HEK293 (cell line): ENCODE data around the gene B4GAT1.
A peak's percentile ranks its signal among the peaks of the same experiment; 100 is the strongest.

Experiments used
- CTCF ChIA-PET: fragments of 350-600 bp; formaldehyde crosslinking; extraction: SDS; loops from one replicate; lab custom pipeline; 2021; ENCODE audit warnings: antibody characterized with exemption; lab: Yijun Ruan, JAX
- POLR2A ChIA-PET: fragments of 300-600 bp; formaldehyde crosslinking; extraction: SDS; loops from one replicate; lab custom pipeline; 2020; ENCODE audit warnings: antibody characterized with exemption, inconsistent platforms; lab: Yijun Ruan, JAX
- H3K27ac ChIP-seq: fragments of 200-500 bp; sonication (Bioruptor generic); 2 replicates; pipeline ENCODE4 v1.5.1; 2014; ENCODE audit warnings: low read depth, low read length, control low read depth, inconsistent platforms; ENCODE audit errors: extremely low read depth
- H3K36me3 ChIP-seq, 2 experiments: fragments of 200-500 bp in 1 of 2; sonication (Bioruptor generic) in 1 of 2; 1 replicate in 1 of 2; 2 replicates in 1 of 2; pipeline ENCODE4 v1.5.1; 2014 to 2017; ENCODE audit warnings: inconsistent platforms in 2 of 2, low read length in 2 of 2; ENCODE audit not compliant: control insufficient read depth in 2 of 2, insufficient read depth in 1 of 2
- H3K4me1 ChIP-seq: fragments of 200-500 bp; sonication (Bioruptor generic); 2 replicates; pipeline ENCODE4 v1.5.1; 2014; ENCODE audit warnings: mild to moderate bottlenecking, low read length, inconsistent platforms; ENCODE audit not compliant: control insufficient read depth, insufficient read depth
- H3K4me3 ChIP-seq: 2 replicates; pipeline ENCODE4 v1.5.1; 2011; ENCODE audit warnings: low read depth, mild to moderate bottlenecking, control low read depth, low read length, moderate library complexity
- H3K9me3 ChIP-seq: fragments of 200-500 bp; sonication (Bioruptor generic); 2 replicates; pipeline ENCODE4 v1.5.1; 2014; ENCODE audit warnings: low read depth, low read length, inconsistent platforms; ENCODE audit not compliant: control insufficient read depth, insufficient read depth
- GLIS2 ChIP-seq: fragments of 450-650 bp; formaldehyde crosslinking; IDR thresholded peaks from 2 replicates; pipeline ENCODE4 v1.5.1; 2016; ENCODE audit warnings: missing biosample characterization, missing genetic modification characterization
- KLF1 ChIP-seq: fragments of 450-650 bp; formaldehyde crosslinking; IDR thresholded peaks from 2 replicates; pipeline ENCODE4 v1.5.1; 2016; ENCODE audit warnings: missing biosample characterization, missing genetic modification characterization
- KLF7 ChIP-seq: fragments of 450-650 bp; formaldehyde crosslinking; IDR thresholded peaks from 2 replicates; pipeline ENCODE4 v1.5.1; 2016; ENCODE audit warnings: missing biosample characterization, missing genetic modification characterization, borderline replicate concordance
- SP7 ChIP-seq: fragments of 450-650 bp; formaldehyde crosslinking; IDR thresholded peaks from 2 replicates; pipeline ENCODE4 v1.5.1; 2016; ENCODE audit warnings: missing biosample characterization, missing genetic modification characterization
- ZBTB48 ChIP-seq: fragments of 450-650 bp; formaldehyde crosslinking; IDR thresholded peaks from 2 replicates; pipeline ENCODE4 v1.5.1; 2016; ENCODE audit warnings: missing biosample characterization, missing genetic modification characterization
- ZFHX2 ChIP-seq: fragments of 450-650 bp; formaldehyde crosslinking; conservative IDR thresholded peaks from 2 replicates; pipeline ENCODE4 v1.5.1; 2016; ENCODE audit warnings: missing biosample characterization, missing genetic modification characterization
- ZNF157 ChIP-seq: fragments of 450-650 bp; formaldehyde crosslinking; IDR thresholded peaks from 2 replicates; pipeline ENCODE4 v1.5.1; 2016; ENCODE audit warnings: missing biosample characterization, missing genetic modification characterization
- ZNF335 ChIP-seq: fragments of 450-650 bp; formaldehyde crosslinking; conservative IDR thresholded peaks from 2 replicates; pipeline ENCODE4 v1.5.1; 2016; ENCODE audit warnings: missing biosample characterization, missing genetic modification characterization
- ZNF354C ChIP-seq: fragments of 450-650 bp; formaldehyde crosslinking; IDR thresholded peaks from 2 replicates; pipeline ENCODE4 v1.5.1; 2016; ENCODE audit warnings: missing biosample characterization, missing genetic modification characterization, low read depth, borderline replicate concordance
- ZNF510 ChIP-seq: fragments of 450-650 bp; formaldehyde crosslinking; IDR thresholded peaks from 2 replicates; pipeline ENCODE4 v1.5.1; 2018; ENCODE audit warnings: mild to moderate bottlenecking, missing genetic modification characterization, missing biosample characterization; ENCODE audit not compliant: insufficient replicate concordance
- ZNF548 ChIP-seq: fragments of 450-650 bp; formaldehyde crosslinking; IDR thresholded peaks from 2 replicates; pipeline ENCODE4 v1.5.1; 2016; ENCODE audit warnings: missing biosample characterization, missing genetic modification characterization
- ZNF560 ChIP-seq: fragments of 450-650 bp; formaldehyde crosslinking; IDR thresholded peaks from 2 replicates; pipeline ENCODE4 v1.5.1; 2017; ENCODE audit warnings: missing biosample characterization, missing genetic modification characterization, borderline replicate concordance
- ZNF768 ChIP-seq: fragments of 450-650 bp; formaldehyde crosslinking; IDR thresholded peaks from 2 replicates; pipeline ENCODE4 v1.5.1; 2018; ENCODE audit warnings: missing biosample characterization, mild to moderate bottlenecking, missing genetic modification characterization
- TF ChIP-seq, protein P1 (sequence below): fragments of 450-650 bp; formaldehyde crosslinking; IDR thresholded peaks from 2 replicates; pipeline ENCODE4 v1.5.1; 2016; ENCODE audit warnings: missing biosample characterization, missing genetic modification characterization, borderline replicate concordance
- TF ChIP-seq, protein P2 (sequence below): fragments of 450-650 bp; formaldehyde crosslinking; IDR thresholded peaks from 2 replicates; pipeline ENCODE4 v1.5.1; 2016; ENCODE audit warnings: missing biosample characterization, missing genetic modification characterization
- TF ChIP-seq, protein P3 (sequence below): fragments of 450-650 bp; formaldehyde crosslinking; IDR thresholded peaks from 2 replicates; pipeline ENCODE4 v1.5.1; 2016; ENCODE audit warnings: missing biosample characterization, missing genetic modification characterization
- TF ChIP-seq, protein P4 (sequence below): fragments of 450-650 bp; formaldehyde crosslinking; IDR thresholded peaks from 2 replicates; pipeline ENCODE4 v1.5.1; 2017; ENCODE audit warnings: missing biosample characterization, missing genetic modification characterization

The B4GAT1 gene

DNA sequence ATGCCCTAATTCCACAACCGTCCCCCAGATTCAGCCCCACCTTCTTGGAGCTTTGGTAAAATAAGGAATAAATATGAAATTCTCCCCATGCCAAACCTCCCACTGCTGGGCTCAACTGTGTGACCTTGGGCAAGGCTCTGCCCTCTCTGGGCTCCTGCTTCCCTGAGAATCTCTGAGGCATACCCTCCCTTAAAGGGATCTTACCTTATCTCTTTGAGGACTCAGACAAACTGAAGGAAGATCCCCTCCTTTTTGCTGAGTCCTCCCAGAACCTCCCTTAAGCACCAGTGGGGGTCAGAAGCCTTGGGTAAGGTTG, 33.3 kb downstream of the B4GAT1 start (continued):
- TF ChIP-seq ZNF548 (tag by site-specific recombination) (no peak), ZNF354C (tag by site-specific recombination) (no peak)
- TF ChIP-seq, protein P1, sequence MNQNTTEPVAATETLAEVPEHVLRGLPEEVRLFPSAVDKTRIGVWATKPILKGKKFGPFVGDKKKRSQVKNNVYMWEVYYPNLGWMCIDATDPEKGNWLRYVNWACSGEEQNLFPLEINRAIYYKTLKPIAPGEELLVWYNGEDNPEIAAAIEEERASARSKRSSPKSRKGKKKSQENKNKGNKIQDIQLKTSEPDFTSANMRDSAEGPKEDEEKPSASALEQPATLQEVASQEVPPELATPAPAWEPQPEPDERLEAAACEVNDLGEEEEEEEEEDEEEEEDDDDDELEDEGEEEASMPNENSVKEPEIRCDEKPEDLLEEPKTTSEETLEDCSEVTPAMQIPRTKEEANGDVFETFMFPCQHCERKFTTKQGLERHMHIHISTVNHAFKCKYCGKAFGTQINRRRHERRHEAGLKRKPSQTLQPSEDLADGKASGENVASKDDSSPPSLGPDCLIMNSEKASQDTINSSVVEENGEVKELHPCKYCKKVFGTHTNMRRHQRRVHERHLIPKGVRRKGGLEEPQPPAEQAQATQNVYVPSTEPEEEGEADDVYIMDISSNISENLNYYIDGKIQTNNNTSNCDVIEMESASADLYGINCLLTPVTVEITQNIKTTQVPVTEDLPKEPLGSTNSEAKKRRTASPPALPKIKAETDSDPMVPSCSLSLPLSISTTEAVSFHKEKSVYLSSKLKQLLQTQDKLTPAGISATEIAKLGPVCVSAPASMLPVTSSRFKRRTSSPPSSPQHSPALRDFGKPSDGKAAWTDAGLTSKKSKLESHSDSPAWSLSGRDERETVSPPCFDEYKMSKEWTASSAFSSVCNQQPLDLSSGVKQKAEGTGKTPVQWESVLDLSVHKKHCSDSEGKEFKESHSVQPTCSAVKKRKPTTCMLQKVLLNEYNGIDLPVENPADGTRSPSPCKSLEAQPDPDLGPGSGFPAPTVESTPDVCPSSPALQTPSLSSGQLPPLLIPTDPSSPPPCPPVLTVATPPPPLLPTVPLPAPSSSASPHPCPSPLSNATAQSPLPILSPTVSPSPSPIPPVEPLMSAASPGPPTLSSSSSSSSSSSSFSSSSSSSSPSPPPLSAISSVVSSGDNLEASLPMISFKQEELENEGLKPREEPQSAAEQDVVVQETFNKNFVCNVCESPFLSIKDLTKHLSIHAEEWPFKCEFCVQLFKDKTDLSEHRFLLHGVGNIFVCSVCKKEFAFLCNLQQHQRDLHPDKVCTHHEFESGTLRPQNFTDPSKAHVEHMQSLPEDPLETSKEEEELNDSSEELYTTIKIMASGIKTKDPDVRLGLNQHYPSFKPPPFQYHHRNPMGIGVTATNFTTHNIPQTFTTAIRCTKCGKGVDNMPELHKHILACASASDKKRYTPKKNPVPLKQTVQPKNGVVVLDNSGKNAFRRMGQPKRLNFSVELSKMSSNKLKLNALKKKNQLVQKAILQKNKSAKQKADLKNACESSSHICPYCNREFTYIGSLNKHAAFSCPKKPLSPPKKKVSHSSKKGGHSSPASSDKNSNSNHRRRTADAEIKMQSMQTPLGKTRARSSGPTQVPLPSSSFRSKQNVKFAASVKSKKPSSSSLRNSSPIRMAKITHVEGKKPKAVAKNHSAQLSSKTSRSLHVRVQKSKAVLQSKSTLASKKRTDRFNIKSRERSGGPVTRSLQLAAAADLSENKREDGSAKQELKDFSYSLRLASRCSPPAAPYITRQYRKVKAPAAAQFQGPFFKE = no peak
- TF ChIP-seq, all 188 proteins: peak for 0

DNA sequence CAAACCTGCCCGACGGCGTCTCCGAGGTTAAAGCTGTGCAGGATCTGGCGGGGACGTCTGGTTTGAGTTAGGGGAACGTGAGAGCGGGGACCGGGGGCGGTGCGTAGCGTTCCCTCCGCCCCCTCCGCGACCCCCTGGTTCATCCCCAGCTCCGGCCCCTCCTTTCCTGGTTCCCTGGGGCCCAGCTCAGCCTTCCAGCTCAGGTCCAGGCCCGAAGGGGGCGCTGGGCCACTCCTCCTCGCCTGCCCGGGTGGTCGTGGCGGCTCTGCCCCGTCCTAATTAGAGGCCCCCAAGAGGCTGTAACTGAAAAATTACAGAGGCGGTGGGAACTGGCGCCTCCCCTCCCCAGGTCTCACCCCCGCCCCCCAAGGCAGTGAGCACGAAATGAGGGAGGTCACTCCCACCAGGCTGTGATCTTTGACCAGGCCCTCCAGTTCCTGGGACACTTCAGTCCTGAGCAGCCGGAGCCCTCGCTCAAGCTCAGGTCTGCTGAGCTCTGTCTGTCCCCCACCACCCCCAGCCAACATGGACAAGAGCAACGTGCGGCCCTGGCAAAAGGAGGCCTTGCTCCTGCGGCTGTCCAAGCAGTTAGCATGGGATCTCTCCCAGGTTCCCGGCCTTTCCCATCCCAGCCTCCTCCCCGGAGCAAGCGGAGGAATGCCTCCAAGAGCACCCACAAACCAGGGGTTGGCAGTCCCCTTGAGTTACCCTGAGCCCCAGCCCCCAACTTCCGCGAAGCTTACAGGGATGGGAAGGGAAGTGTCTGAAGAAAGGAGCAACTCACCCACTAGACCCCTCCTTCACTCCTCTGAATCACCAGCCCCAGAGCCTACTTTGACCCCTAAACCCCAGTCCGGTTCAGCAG, 33.9 kb downstream of the B4GAT1 start:
- Histone ChIP-seq H3K4me1 (no peaks in the 10 kb centered on the region), H3K36me3 (no peaks in the 10 kb centered on the region), H3K4me3 (peak overlapping the region; percentile 9; the same call in 1 of the 2 replicates), H3K27ac (peak overlapping the region; percentile 41; the same call in 1 of the 2 replicates), H3K9me3 (no peaks in the 10 kb centered on the region)
- TF ChIP-seq ZNF157 (no peak), KLF1 (tag by site-specific recombination) (no peak), ZNF768 (tag by site-specific recombination) (no peak), ZNF560 (tag by site-specific recombination) (no peak), ZFHX2 (tag by site-specific recombination) (0 out of 2 replicates have a peak, but pooled peaks have one; percentile 18), GLIS2 (tag by site-specific recombination) (peak; percentile 49; the same call in 1 of the 2 replicates), ZNF510 (tag by site-specific recombination) (no peak), ZNF335 (peak; percentile 8; the same call in 1 of the 2 replicates), SP7 (tag by site-specific recombination) (0 out of 2 replicates have a peak, but pooled peaks have one; percentile 28), ZBTB48 (tag by site-specific recombination) (0 out of 2 replicates have a peak, but pooled peaks have one; percentile 21)
- ChIA-PET CTCF (interaction anchor here (0.5 to 3.4 kb wide), 16 partner anchors 9 to 424 kb away, joined by 3 to 29 read pairs (median 12); partner anchors contain the start of genes B4GAT1 and BRMS1), POLR2A (interaction anchor here (1.0 to 2.2 kb wide), 13 partner anchors 11 to 303 kb away, joined by 3 to 32 read pairs (median 6); partner anchors contain the start of genes BRMS1, RAB1B, RBM14 and RIN1)

DNA sequence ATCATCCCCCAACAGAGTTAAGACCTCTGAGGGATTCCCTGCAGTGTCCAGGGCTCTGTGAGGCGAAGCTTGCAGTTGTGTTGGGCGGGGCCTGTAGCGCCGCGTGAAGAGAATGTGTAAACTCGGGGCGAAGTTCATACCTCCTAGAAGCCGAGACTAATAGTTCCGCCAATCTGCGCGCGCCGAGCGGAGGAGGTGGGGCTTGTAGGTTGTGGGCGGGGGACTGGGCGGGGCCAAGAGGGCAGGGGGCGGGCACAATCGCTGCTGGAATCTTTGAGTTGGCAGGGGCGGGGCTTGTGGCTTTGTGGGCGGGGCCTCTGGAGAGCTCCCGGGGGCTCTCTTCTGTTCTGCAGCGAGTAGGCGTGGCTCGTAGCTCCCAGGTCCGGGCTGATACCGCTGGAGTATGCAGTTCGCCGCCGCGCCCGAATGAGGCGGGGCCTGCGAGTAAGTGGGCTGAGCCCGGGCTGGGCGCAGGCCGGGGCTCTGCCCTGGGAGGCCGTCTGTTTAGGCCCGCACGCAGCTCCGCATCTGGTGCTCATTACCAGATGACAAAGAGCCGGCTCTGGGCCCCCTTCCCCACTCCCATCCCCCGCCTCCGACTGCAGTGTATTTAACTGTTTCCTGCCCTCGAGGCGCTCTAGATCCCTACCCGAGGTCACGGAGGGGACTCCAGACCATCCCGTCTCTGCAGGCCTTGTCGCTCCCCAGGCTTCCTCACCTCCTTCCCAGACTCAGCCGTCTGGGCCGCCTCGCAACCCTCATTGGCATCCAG, 34.7 kb downstream of the B4GAT1 start:
- Histone ChIP-seq H3K9me3 (no peaks in the 10 kb centered on the region), H3K4me1 (no peaks in the 10 kb centered on the region), H3K36me3 (no peaks in the 10 kb centered on the region), H3K4me3 (peak overlapping the region; percentile 46), H3K27ac (peak overlapping the region; percentile 41; the same call in 1 of the 2 replicates)
- POLR2A ChIA-PET = interaction anchor here (0.5 to 2.2 kb wide), 22 partner anchors 9 to 806 kb away, joined by 3 to 32 read pairs (median 4); partner anchors contain the start of genes BRMS1, FIBP, KDM2A and MRPL11
- CTCF ChIA-PET = interaction anchor here (0.5 to 3.4 kb wide), 31 partner anchors 9 to 424 kb away, joined by 3 to 29 read pairs (median 5); partner anchors contain the start of genes B4GAT1, BRMS1 and RIN1
- TF ChIP-seq, protein P2, sequence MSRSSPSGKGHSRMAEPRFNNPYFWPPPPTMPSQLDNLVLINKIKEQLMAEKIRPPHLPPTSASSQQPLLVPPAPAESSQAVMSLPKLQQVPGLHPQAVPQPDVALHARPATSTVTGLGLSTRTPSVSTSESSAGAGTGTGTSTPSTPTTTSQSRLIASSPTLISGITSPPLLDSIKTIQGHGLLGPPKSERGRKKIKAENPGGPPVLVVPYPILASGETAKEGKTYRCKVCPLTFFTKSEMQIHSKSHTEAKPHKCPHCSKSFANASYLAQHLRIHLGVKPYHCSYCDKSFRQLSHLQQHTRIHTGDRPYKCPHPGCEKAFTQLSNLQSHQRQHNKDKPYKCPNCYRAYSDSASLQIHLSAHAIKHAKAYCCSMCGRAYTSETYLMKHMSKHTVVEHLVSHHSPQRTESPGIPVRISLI = no peak
- TF ChIP-seq, protein P3, sequence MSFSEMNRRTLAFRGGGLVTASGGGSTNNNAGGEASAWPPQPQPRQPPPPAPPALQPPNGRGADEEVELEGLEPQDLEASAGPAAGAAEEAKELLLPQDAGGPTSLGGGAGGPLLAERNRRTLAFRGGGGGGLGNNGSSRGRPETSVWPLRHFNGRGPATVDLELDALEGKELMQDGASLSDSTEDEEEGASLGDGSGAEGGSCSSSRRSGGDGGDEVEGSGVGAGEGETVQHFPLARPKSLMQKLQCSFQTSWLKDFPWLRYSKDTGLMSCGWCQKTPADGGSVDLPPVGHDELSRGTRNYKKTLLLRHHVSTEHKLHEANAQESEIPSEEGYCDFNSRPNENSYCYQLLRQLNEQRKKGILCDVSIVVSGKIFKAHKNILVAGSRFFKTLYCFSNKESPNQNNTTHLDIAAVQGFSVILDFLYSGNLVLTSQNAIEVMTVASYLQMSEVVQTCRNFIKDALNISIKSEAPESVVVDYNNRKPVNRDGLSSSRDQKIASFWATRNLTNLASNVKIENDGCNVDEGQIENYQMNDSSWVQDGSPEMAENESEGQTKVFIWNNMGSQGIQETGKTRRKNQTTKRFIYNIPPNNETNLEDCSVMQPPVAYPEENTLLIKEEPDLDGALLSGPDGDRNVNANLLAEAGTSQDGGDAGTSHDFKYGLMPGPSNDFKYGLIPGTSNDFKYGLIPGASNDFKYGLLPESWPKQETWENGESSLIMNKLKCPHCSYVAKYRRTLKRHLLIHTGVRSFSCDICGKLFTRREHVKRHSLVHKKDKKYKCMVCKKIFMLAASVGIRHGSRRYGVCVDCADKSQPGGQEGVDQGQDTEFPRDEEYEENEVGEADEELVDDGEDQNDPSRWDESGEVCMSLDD (tag by site-specific recombination) = no peak
- no peak for TF ChIP-seq KLF7 (tag by site-specific recombination)
- TF ChIP-seq, protein P4, sequence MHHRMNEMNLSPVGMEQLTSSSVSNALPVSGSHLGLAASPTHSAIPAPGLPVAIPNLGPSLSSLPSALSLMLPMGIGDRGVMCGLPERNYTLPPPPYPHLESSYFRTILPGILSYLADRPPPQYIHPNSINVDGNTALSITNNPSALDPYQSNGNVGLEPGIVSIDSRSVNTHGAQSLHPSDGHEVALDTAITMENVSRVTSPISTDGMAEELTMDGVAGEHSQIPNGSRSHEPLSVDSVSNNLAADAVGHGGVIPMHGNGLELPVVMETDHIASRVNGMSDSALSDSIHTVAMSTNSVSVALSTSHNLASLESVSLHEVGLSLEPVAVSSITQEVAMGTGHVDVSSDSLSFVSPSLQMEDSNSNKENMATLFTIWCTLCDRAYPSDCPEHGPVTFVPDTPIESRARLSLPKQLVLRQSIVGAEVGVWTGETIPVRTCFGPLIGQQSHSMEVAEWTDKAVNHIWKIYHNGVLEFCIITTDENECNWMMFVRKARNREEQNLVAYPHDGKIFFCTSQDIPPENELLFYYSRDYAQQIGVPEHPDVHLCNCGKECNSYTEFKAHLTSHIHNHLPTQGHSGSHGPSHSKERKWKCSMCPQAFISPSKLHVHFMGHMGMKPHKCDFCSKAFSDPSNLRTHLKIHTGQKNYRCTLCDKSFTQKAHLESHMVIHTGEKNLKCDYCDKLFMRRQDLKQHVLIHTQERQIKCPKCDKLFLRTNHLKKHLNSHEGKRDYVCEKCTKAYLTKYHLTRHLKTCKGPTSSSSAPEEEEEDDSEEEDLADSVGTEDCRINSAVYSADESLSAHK = peak; percentile 58; the same call in 1 of the 2 replicates
